ENCODE results near the gene TNFRSF1A.

GRCh38 chr12:6356374-6356820 is 14.5 kb upstream of the TNFRSF1A start:
- TF ChIP-seq POLR2A (IDR thresholded peaks at IDR 0.05): no peak
- TF ChIP-seq EP300 (IDR thresholded peaks at IDR 0.05): no peak

All from sigmoid colon (tissue), 4 donors.